K562 (cell line): ENCODE data around the gene KNCN. TPM values are rescaled to one million over a fixed set of nuclear protein-coding genes. Genes with fewer than 3 reads are reported as not detected.

ENCODE experiments used
- ARID4B ChIP-seq: sonication (generic); formaldehyde crosslinking; IDR thresholded peaks from 2 replicates; pipeline ENCODE4 v1.8.0; 2022; ENCODE audit warnings: mild to moderate bottlenecking, missing genetic modification reagents
- ATF1 ChIP-seq, 2 experiments: fragments of 450-650 bp in 1 of 2; IDR thresholded peaks; 2 replicates each; pipeline ENCODE4 v1.6.1; 2016; ENCODE audit warnings: missing compliant biosample characterization in 1 of 2, missing genetic modification characterization in 1 of 2
- BRD9 ChIP-seq: fragments of 450-650 bp; IDR thresholded peaks from 2 replicates; pipeline ENCODE4 v1.6.1; 2018; ENCODE audit warnings: low read depth; ENCODE audit not compliant: partially characterized antibody
- CBX2 ChIP-seq: fragments of 200-600 bp; sonication (generic); IDR thresholded peaks from one replicate; pipeline ENCODE4 v1.6.1; 2012; ENCODE audit warnings: mild to moderate bottlenecking, low read length, inconsistent platforms; ENCODE audit not compliant: insufficient read depth, poor library complexity, severe bottlenecking
- DDX20 ChIP-seq: fragments of 450-650 bp; IDR thresholded peaks from 2 replicates; pipeline ENCODE4 v1.6.1; 2016; ENCODE audit warnings: missing genetic modification characterization, low read depth, mild to moderate bottlenecking, missing compliant biosample characterization, moderate library complexity
- ELF4 ChIP-seq: fragments of 450-650 bp; formaldehyde crosslinking; IDR thresholded peaks from 2 replicates; pipeline ENCODE4 v1.4.0; 2022; ENCODE audit warnings: missing genetic modification characterization
- GTF2A2 ChIP-seq: IDR thresholded peaks from 2 replicates; pipeline ENCODE4 v1.6.1; 2016; ENCODE audit warnings: mild to moderate bottlenecking, missing genetic modification characterization, missing compliant biosample characterization
- KAT2B ChIP-seq: IDR thresholded peaks from one replicate; pipeline ENCODE4 v1.6.1; 2012; ENCODE audit warnings: low read depth, mild to moderate bottlenecking, control low read depth, inconsistent platforms, low read length, moderate library complexity
- MECOM ChIP-seq: fragments of 250-450 bp; sonication (Bioruptor Pico); IDR thresholded peaks from 2 replicates; pipeline ENCODE4 v1.8.0; 2022; ENCODE audit warnings: inconsistent platforms
- NR4A1 ChIP-seq, 2 experiments: fragments of 250-450 bp in 1 of 2; fragments of 450-650 bp in 1 of 2; sonication (Bioruptor Pico) in 1 of 2; IDR thresholded peaks; 2 replicates each; pipeline versions ENCODE4 v1.4.0 to v1.6.1; 2016 to 2020; ENCODE audit warnings: mild to moderate bottlenecking in 2 of 2, missing compliant biosample characterization in 1 of 2, missing genetic modification characterization in 1 of 2, moderate library complexity in 1 of 2
- SMAD4 ChIP-seq: fragments of 250-450 bp; sonication (Bioruptor Pico); conservative IDR thresholded peaks from 2 replicates; pipeline ENCODE4 v1.8.0; 2021; ENCODE audit warnings: inconsistent platforms, mild to moderate bottlenecking, moderate library complexity
- SMARCE1 ChIP-seq: fragments of 450-650 bp; IDR thresholded peaks from 2 replicates; pipeline ENCODE4 v1.7.1; 2016; ENCODE audit warnings: mild to moderate bottlenecking
- TSHZ1 ChIP-seq: fragments of 250-450 bp; sonication (Bioruptor Pico); IDR thresholded peaks from 2 replicates; pipeline ENCODE4 v1.4.0; 2020; ENCODE audit warnings: mild to moderate bottlenecking, moderate library complexity
- ZBTB11 ChIP-seq, 3 experiments: fragments of 200-800 bp in 1 of 3; fragments of 250-450 bp in 1 of 3; fragments of 450-650 bp in 1 of 3; sonication (Bioruptor Pico) in 1 of 3; sonication (Bioruptor generic) in 1 of 3; formaldehyde crosslinking in 1 of 3; IDR thresholded peaks; 2 replicates each; pipeline versions ENCODE4 v1.6.1 to v1.8.0; 2016 to 2022; ENCODE audit warnings: mild to moderate bottlenecking in 2 of 3, missing genetic modification characterization in 2 of 3, missing compliant biosample characterization in 1 of 3, moderate library complexity in 1 of 3
- ZNF232 ChIP-seq: sonication (generic); formaldehyde crosslinking; IDR thresholded peaks from 2 replicates; pipeline ENCODE4 v1.8.0; 2022; ENCODE audit warnings: mild to moderate bottlenecking, missing genetic modification reagents
- polyA plus RNA-seq, 8 experiments: library from polyadenylated mRNA; depleted of rRNA in 4 of 8; stranded (reverse) in 5 of 8; unstranded in 3 of 8; fragments of >200 nt; fragmentation: Nextera tagmentation in 2 of 8; fragmentation: Illumina TruSeq in 1 of 8; extraction: Ambion mirVana in 2 of 8; extraction: Trizol in 1 of 8; gene quantifications; 2 replicates each; pipeline versions ENCODE4 v1.2.1 to v1.2.3, GENCODE V29; 2011 to 2014; ENCODE audit warnings: inconsistent platforms in 1 of 8, missing spikeins in 1 of 8
- total RNA-seq, 7 experiments: library from RNA; depleted of rRNA in 6 of 7; stranded (reverse); fragments of >200 nt in 6 of 7; fragmentation: Illumina TruSeq in 2 of 7; extraction: Trizol in 2 of 7; gene quantifications; 2 replicates each; pipeline versions ENCODE4 v1.2.1 to v1.2.3, GENCODE V29; 2011 to 2021; ENCODE audit warnings: low replicate concordance in 1 of 7

The KNCN gene
- total and polyA plus RNA-seq, 9 of the 15 experiments (the other 6 are each of a cell fraction or from before 2014, with no cell fraction given): not detected

- TF ChIP-seq CBX2 (no peak), MECOM (CRISPR knock-in tag) (no peak), TSHZ1 (no peak), ZNF232 (CRISPR knock-in tag) (no peak), NR4A1 (CRISPR knock-in tag; IDR thresholded peaks at IDR 0.05) (no peak), NR4A1 (tag; IDR thresholded peaks at IDR 0.05) (no peak), ARID4B (CRISPR knock-in tag) (no peak), DDX20 (no peak), SMARCE1 (peak; percentile 43; the same call in 1 of the 2 replicates), SMAD4 (CRISPR knock-in tag) (0 out of 2 replicates have a peak, but pooled peaks have one; percentile 16), GTF2A2 (tag) (no peak), ZBTB11 (CRISPR knock-in tag; IDR thresholded peaks at IDR 0.05) (no peak), KAT2B (no peak), ATF1 (CRISPR knock-in tag; IDR thresholded peaks at IDR 0.05) (no peak), ATF1 (tag; IDR thresholded peaks at IDR 0.05) (no peak), BRD9 (peak; percentile 23), ELF4 (CRISPR knock-in tag) (0 out of 2 replicates have a peak, but pooled peaks have one; percentile 14)
Measured at GRCh38 chr1:46517010-46517600, 34.3 kb downstream of the KNCN start (continued).
